Measurements from ENCODE around the gene SYNE1. TPM values are rescaled to one million over a fixed set of nuclear protein-coding genes. Genes with fewer than 3 reads are reported as not detected.

Gene SYNE1
- total and polyA plus RNA-seq, 10 of the 15 experiments (the other 5 are each of a cell fraction or from before 2014, with no cell fraction given) = 2.3 to 28.7 (median 14.1) TPM

DNA sequence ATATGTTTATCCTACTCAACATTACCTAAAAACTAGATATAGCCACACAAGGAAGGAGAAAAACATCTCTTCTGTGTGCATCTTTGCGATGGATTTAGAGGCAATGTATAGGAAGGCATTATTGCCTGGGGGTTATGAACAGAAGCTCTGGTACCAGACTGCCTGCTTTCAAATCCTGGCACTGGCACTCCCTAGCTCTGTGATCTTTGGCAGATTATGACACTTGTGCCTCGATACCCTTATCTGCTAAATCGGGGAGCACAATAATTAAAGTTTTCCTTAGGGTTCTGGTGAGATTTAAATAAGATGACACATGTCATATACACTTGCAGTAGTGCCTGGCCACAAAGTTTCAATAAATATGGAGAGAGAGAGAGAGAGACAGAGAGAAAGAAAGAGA lies 53.3 kb downstream of the SYNE1 start (continued):
- TF ChIP-seq, protein P1, sequence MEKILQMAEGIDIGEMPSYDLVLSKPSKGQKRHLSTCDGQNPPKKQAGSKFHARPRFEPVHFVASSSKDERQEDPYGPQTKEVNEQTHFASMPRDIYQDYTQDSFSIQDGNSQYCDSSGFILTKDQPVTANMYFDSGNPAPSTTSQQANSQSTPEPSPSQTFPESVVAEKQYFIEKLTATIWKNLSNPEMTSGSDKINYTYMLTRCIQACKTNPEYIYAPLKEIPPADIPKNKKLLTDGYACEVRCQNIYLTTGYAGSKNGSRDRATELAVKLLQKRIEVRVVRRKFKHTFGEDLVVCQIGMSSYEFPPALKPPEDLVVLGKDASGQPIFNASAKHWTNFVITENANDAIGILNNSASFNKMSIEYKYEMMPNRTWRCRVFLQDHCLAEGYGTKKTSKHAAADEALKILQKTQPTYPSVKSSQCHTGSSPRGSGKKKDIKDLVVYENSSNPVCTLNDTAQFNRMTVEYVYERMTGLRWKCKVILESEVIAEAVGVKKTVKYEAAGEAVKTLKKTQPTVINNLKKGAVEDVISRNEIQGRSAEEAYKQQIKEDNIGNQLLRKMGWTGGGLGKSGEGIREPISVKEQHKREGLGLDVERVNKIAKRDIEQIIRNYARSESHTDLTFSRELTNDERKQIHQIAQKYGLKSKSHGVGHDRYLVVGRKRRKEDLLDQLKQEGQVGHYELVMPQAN (conservative IDR thresholded peaks at IDR 0.05) = no peak
- no peak for TF ChIP-seq TCF7 (IDR thresholded peaks at IDR 0.05; ENCODE audit: borderline replicate concordance)
- no peak for TF ChIP-seq NFIC (IDR thresholded peaks at IDR 0.05; ENCODE audit: low read depth, low read length)
- no peak for TF ChIP-seq EED (IDR thresholded peaks at IDR 0.05; ENCODE audit: low read depth)
- TF ChIP-seq ESRRA (IDR thresholded peaks at IDR 0.05; ENCODE audit: low read length) = no peak
- TF ChIP-seq POLR2AphosphoS5 (IDR thresholded peaks at IDR 0.05; ENCODE audit: low read length) = no peak
- TF ChIP-seq SREBF1 (IDR thresholded peaks at IDR 0.05; ENCODE audit: low read length) = no peak

GRCh38 chr6:152576525-152576924 lies 60.6 kb downstream of the SYNE1 start:
- H3K9me3 ChIP-seq (replicated peaks; ENCODE audit: control insufficient read depth, insufficient read depth, low read length) = no peaks in the 10 kb centered on the region
- no peak for DNase-seq (ENCODE audit: low read depth, low spot score)
- no peak overlapping the region for H2AFZ ChIP-seq (ENCODE audit: control insufficient read depth, low read depth, low read length)
- H3K9ac ChIP-seq (ENCODE audit: control insufficient read depth, insufficient read depth, low read length) = no peak overlapping the region
- no peaks in the 10 kb centered on the region for H4K20me1 ChIP-seq (ENCODE audit: control insufficient read depth, insufficient read depth)
- peaks cover 0 to 2% of the 10 kb centered on the region in 2 experiments; a peak in 1 of 4 replicates for H3K27me3 ChIP-seq (replicated peaks in 1 of 2; ENCODE audit: control insufficient read depth in 2 of 2, insufficient read depth in 2 of 2, low read length in 1 of 2)
- TF ChIP-seq ZNF274 (IDR thresholded peaks at IDR 0.05; ENCODE audit: insufficient read depth, insufficient read length) (no peak), YBX1 (IDR thresholded peaks at IDR 0.05) (no peak), MYC (IDR thresholded peaks at IDR 0.05; ENCODE audit: insufficient read depth, insufficient read length, insufficient replicate concordance, low read length, severe bottlenecking) (no peak), WRNIP1 (IDR thresholded peaks at IDR 0.05; ENCODE audit: borderline replicate concordance, low read depth, low read length) (no peak), ZSCAN29 (IDR thresholded peaks at IDR 0.05) (no peak), MYB (IDR thresholded peaks at IDR 0.05; ENCODE audit: borderline replicate concordance, low read depth, low read length) (no peak), SUPT20H (IDR thresholded peaks at IDR 0.05; ENCODE audit: borderline replicate concordance, control insufficient read depth, low read depth, low read length) (no peak), TARDBP (IDR thresholded peaks at IDR 0.05; ENCODE audit: borderline replicate concordance) (no peak), CBFB (IDR thresholded peaks at IDR 0.05; ENCODE audit: low read depth) (no peak), CHD1 (IDR thresholded peaks at IDR 0.05; ENCODE audit: low read depth, low read length) (no peak), IRF4 (IDR thresholded peaks at IDR 0.05; ENCODE audit: low read depth, low read length) (no peak)
- TF ChIP-seq, protein P2, sequence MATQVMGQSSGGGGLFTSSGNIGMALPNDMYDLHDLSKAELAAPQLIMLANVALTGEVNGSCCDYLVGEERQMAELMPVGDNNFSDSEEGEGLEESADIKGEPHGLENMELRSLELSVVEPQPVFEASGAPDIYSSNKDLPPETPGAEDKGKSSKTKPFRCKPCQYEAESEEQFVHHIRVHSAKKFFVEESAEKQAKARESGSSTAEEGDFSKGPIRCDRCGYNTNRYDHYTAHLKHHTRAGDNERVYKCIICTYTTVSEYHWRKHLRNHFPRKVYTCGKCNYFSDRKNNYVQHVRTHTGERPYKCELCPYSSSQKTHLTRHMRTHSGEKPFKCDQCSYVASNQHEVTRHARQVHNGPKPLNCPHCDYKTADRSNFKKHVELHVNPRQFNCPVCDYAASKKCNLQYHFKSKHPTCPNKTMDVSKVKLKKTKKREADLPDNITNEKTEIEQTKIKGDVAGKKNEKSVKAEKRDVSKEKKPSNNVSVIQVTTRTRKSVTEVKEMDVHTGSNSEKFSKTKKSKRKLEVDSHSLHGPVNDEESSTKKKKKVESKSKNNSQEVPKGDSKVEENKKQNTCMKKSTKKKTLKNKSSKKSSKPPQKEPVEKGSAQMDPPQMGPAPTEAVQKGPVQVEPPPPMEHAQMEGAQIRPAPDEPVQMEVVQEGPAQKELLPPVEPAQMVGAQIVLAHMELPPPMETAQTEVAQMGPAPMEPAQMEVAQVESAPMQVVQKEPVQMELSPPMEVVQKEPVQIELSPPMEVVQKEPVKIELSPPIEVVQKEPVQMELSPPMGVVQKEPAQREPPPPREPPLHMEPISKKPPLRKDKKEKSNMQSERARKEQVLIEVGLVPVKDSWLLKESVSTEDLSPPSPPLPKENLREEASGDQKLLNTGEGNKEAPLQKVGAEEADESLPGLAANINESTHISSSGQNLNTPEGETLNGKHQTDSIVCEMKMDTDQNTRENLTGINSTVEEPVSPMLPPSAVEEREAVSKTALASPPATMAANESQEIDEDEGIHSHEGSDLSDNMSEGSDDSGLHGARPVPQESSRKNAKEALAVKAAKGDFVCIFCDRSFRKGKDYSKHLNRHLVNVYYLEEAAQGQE (IDR thresholded peaks at IDR 0.05; ENCODE audit: low read depth, low read length) = no peak
- TF ChIP-seq, protein P3, sequence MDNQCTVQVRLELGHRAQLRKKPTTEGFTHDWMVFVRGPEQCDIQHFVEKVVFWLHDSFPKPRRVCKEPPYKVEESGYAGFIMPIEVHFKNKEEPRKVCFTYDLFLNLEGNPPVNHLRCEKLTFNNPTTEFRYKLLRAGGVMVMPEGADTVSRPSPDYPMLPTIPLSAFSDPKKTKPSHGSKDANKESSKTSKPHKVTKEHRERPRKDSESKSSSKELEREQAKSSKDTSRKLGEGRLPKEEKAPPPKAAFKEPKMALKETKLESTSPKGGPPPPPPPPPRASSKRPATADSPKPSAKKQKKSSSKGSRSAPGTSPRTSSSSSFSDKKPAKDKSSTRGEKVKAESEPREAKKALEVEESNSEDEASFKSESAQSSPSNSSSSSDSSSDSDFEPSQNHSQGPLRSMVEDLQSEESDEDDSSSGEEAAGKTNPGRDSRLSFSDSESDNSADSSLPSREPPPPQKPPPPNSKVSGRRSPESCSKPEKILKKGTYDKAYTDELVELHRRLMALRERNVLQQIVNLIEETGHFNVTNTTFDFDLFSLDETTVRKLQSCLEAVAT (IDR thresholded peaks at IDR 0.05) = no peak
- H3K36me3 ChIP-seq (ENCODE audit: control insufficient read depth in 2 of 2, insufficient read depth in 2 of 2, low read length in 1 of 2) = no peaks in the 10 kb centered on the region
- BruUV-seq (replicated peaks) = no TSS peak
- ATAC-seq = no peak
- H3K79me2 ChIP-seq (ENCODE audit: control insufficient read depth, insufficient read depth, low read length) = no peaks in the 10 kb centered on the region
- H3K4me3 ChIP-seq = no peak overlapping the region
- no peak for FAIRE-seq
- RAD21 ChIA-PET (ENCODE audit: unreplicated experiment) = no interaction called here
- H3K4me2 ChIP-seq (ENCODE audit: control insufficient read depth, insufficient read depth) = no peak overlapping the region
- POLR2A ChIA-PET = no interaction called here
- intact Hi-C loops (cut with micrococcal nuclease; ENCODE audit: unreplicated experiment) = no loop called here
- WGBS (ENCODE audit: insufficient coverage, insufficient replicate concordance, low lambda C conversion rate, missing lambda C conversion rate) = 35% methylated on average over 1 of the region's 1 CpG
- H3K4me1 ChIP-seq (ENCODE audit: control insufficient read depth, insufficient read depth, low read length) = no peaks in the 10 kb centered on the region
- no peak overlapping the region for H3K27ac ChIP-seq (ENCODE audit: control insufficient read depth, insufficient read depth)
- SMC1A ChIA-PET (ENCODE audit: uncharacterized antibody, unreplicated experiment) = no interaction called here
- in situ Hi-C loops (cut with MboI) = no loop called here
- CTCF ChIA-PET = no interaction called here
